ACC112 (cell line): ENCODE measurements around the gene ATP2A1.

Experiments used
- H2AFZ ChIP-seq: fragments of 200-600 bp; sonication (generic); one replicate; pipeline ENCODE4 v1.6.0; 2017; ENCODE audit warnings: antibody characterized with exemption, low read length; ENCODE audit not compliant: unreplicated experiment
- H3K27ac ChIP-seq: fragments of 200-600 bp; sonication (generic); 2 replicates; pipeline ENCODE4 v1.5.1; 2014; ENCODE audit warnings: low read depth, mild to moderate bottlenecking, antibody characterized with exemption, low read length, moderate library complexity
- H3K27me3 ChIP-seq: fragments of 200-600 bp; sonication (generic); 2 replicates; pipeline ENCODE4 v1.6.1; 2014; ENCODE audit warnings: mild to moderate bottlenecking, antibody characterized with exemption, low read length, moderate library complexity, mixed read lengths; ENCODE audit not compliant: insufficient read depth
- H3K36me3 ChIP-seq: fragments of 200-600 bp; sonication (generic); 2 replicates; pipeline ENCODE4 v1.6.1; 2016; ENCODE audit warnings: mild to moderate bottlenecking, antibody characterized with exemption, low read length, moderate library complexity, mixed read lengths; ENCODE audit not compliant: insufficient read depth
- H3K4me1 ChIP-seq: fragments of 200-600 bp; sonication (generic); one replicate; pipeline ENCODE4 v1.6.1; 2016; ENCODE audit warnings: low read length, mixed read lengths; ENCODE audit not compliant: insufficient read depth, unreplicated experiment, control insufficient read depth
- H3K4me3 ChIP-seq: fragments of 200-600 bp; sonication (generic); 2 replicates; pipeline ENCODE4 v1.5.1; 2014; ENCODE audit warnings: mild to moderate bottlenecking, low read depth, low read length
- H3K79me2 ChIP-seq: fragments of 200-600 bp; sonication (generic); one replicate; pipeline ENCODE4 v1.6.0; 2016; ENCODE audit warnings: low read length; ENCODE audit not compliant: control insufficient read depth, unreplicated experiment, insufficient read depth

The ATP2A1 gene

GRCh38 chr16:28910086-28911031 is 32.1 kb downstream of the ATP2A1 start:
- Histone ChIP-seq H3K4me3 (no peak overlapping the region), H3K79me2 (no peaks in the 10 kb centered on the region), H3K27me3 (no peaks in the 10 kb centered on the region), H3K36me3 (no peaks in the 10 kb centered on the region), H2AFZ (no peak overlapping the region), H3K27ac (no peak overlapping the region), H3K4me1 (peaks cover 4% of the 10 kb centered on the region)

- H3K4me3 ChIP-seq: no peak overlapping the region
- peaks cover 4% of the 10 kb centered on the region; the same call in 1 of the 2 replicates for H3K36me3 ChIP-seq
- no peaks in the 10 kb centered on the region for H3K79me2 ChIP-seq
- H3K4me1 ChIP-seq: peaks cover 4% of the 10 kb centered on the region
- no peak overlapping the region for H2AFZ ChIP-seq
- H3K27ac ChIP-seq: no peak overlapping the region
- no peaks in the 10 kb centered on the region for H3K27me3 ChIP-seq
These were observed 34.3 kb downstream of the ATP2A1 start for GRCh38 chr16:28912558-28912957.

GRCh38 chr16:28913946-28914724 is 35.8 kb downstream of the ATP2A1 start:
- no peak overlapping the region for H3K4me3 ChIP-seq
- H3K79me2 ChIP-seq: no peaks in the 10 kb centered on the region
- no peak overlapping the region for H2AFZ ChIP-seq
- no peak overlapping the region for H3K27ac ChIP-seq
- peaks cover 4% of the 10 kb centered on the region; the same call in 1 of the 2 replicates for H3K36me3 ChIP-seq
- H3K27me3 ChIP-seq: no peaks in the 10 kb centered on the region
- H3K4me1 ChIP-seq: peaks cover 4% of the 10 kb centered on the region

GRCh38 chr16:28915181-28915580 is 36.9 kb downstream of the ATP2A1 start:
- Histone ChIP-seq H3K27ac (no peak overlapping the region), H3K79me2 (no peaks in the 10 kb centered on the region), H3K27me3 (no peaks in the 10 kb centered on the region), H2AFZ (no peak overlapping the region), H3K4me1 (peaks cover 4% of the 10 kb centered on the region), H3K36me3 (peaks cover 4% of the 10 kb centered on the region; the same call in 1 of the 2 replicates), H3K4me3 (no peak overlapping the region)

- H3K79me2 ChIP-seq: no peaks in the 10 kb centered on the region
- H2AFZ ChIP-seq: no peak overlapping the region
- no peak overlapping the region for H3K4me3 ChIP-seq
- H3K4me1 ChIP-seq: peaks cover 4% of the 10 kb centered on the region
- H3K27me3 ChIP-seq: no peaks in the 10 kb centered on the region
- no peak overlapping the region for H3K27ac ChIP-seq
- H3K36me3 ChIP-seq: peaks cover 4% of the 10 kb centered on the region; the same call in 1 of the 2 replicates
These were observed 38.8 kb downstream of the ATP2A1 start for GRCh38 chr16:28917095-28917494.

GRCh38 chr16:28918698-28919097 is 40.4 kb downstream of the ATP2A1 start:
- Histone ChIP-seq H3K79me2 (no peaks in the 10 kb centered on the region), H3K4me1 (peaks cover 4% of the 10 kb centered on the region), H3K27me3 (no peaks in the 10 kb centered on the region), H3K36me3 (peaks cover 4% of the 10 kb centered on the region; the same call in 1 of the 2 replicates), H3K4me3 (no peak overlapping the region), H2AFZ (no peak overlapping the region), H3K27ac (no peak overlapping the region)

GRCh38 chr16:28923231-28923587 is 44.9 kb downstream of the ATP2A1 start:
- Histone ChIP-seq H3K27me3 (no peaks in the 10 kb centered on the region), H3K27ac (no peak overlapping the region), H3K4me1 (peaks cover 4% of the 10 kb centered on the region), H3K36me3 (no peaks in the 10 kb centered on the region), H2AFZ (no peak overlapping the region), H3K4me3 (no peak overlapping the region), H3K79me2 (no peaks in the 10 kb centered on the region)

- Histone ChIP-seq H3K4me3 (no peak overlapping the region), H3K27ac (no peak overlapping the region), H3K36me3 (no peaks in the 10 kb centered on the region), H2AFZ (no peak overlapping the region), H3K79me2 (no peaks in the 10 kb centered on the region), H3K27me3 (no peaks in the 10 kb centered on the region), H3K4me1 (peaks cover 4% of the 10 kb centered on the region)
These were observed 45.5 kb downstream of the ATP2A1 start for GRCh38 chr16:28923652-28924398.

GRCh38 chr16:28924399-28924761 is 46.1 kb downstream of the ATP2A1 start:
- H3K27me3 ChIP-seq: no peaks in the 10 kb centered on the region
- peaks cover 4% of the 10 kb centered on the region for H3K4me1 ChIP-seq
- H2AFZ ChIP-seq: no peak overlapping the region
- no peaks in the 10 kb centered on the region for H3K79me2 ChIP-seq
- H3K36me3 ChIP-seq: no peaks in the 10 kb centered on the region
- H3K27ac ChIP-seq: no peak overlapping the region
- peak overlapping the region; percentile 84 for H3K4me3 ChIP-seq

GRCh38 chr16:28924762-28925385 is 46.6 kb downstream of the ATP2A1 start, which contains the start of gene RABEP2:
TSS of gene RABEP2 (minus strand) at chr16:28925238. CDS start at chr16:28925163, 75 bp downstream.
- Histone ChIP-seq H3K79me2 (no peaks in the 10 kb centered on the region), H3K4me1 (peaks cover 4% of the 10 kb centered on the region), H3K36me3 (no peaks in the 10 kb centered on the region), H3K27ac (peak within 1 kb of the TSS; percentile 85), H2AFZ (peak within 1 kb of the TSS; percentile 76), H3K4me3 (peak within 1 kb of the TSS; percentile 84), H3K27me3 (no peaks in the 10 kb centered on the region)
